SK-N-SH (cell line): Measurements from ENCODE around the gene MBD3L5. TPM values are rescaled to one million over a fixed set of nuclear protein-coding genes. Genes with fewer than 3 reads are reported as not detected.

Experiments
- CTCF ChIA-PET: fragments of 300-600, 350-600 bp; formaldehyde crosslinking; extraction: SDS; loops from one replicate; lab custom pipeline; 2021; lab: Yijun Ruan, JAX
- POLR2A ChIA-PET: fragments of 350-600 bp; sonication (Branson Sonifier 250); formaldehyde crosslinking; extraction: SDS; loops from one replicate; lab custom pipeline; 2020; ENCODE audit warnings: antibody characterized with exemption, inconsistent platforms; lab: Yijun Ruan, JAX
- DNase-seq: peaks from one replicate; pipeline ENCODE4 v3.0.0; 2012
- H2AFZ ChIP-seq: fragments of 200-600 bp; sonication (generic); 2 replicates; pipeline ENCODE4 v1.8.1; 2016; ENCODE audit warnings: antibody characterized with exemption, mild to moderate bottlenecking, low read depth
- H3F3A ChIP-seq: fragments of 200-600 bp; sonication (generic); replicated peaks from 2 replicates; pipeline ENCODE3; 2016; ENCODE audit warnings: antibody characterized with exemption, mild to moderate bottlenecking; ENCODE audit not compliant: insufficient read depth
- H3K27ac ChIP-seq, 2 experiments: fragments of 200-500 bp in 1 of 2; fragments of 200-600 bp in 1 of 2; sonication (Bioruptor generic) in 1 of 2; sonication (generic), shearing (Covaris generic) in 1 of 2; 2 replicates each; pipeline versions ENCODE4 v1.5.1 to v1.6.1; 2014 to 2016; ENCODE audit warnings: low read depth in 2 of 2, inconsistent platforms in 1 of 2, low read length in 1 of 2, mild to moderate bottlenecking in 1 of 2, mixed read lengths in 1 of 2
- H3K27me3 ChIP-seq: fragments of 200-600 bp; sonication (generic), shearing (Covaris generic); 2 replicates; pipeline ENCODE4 v1.6.1; 2016; ENCODE audit warnings: mixed run types; ENCODE audit not compliant: insufficient read depth
- H3K36me3 ChIP-seq, 2 experiments: fragments of 200-500 bp in 1 of 2; fragments of 200-600 bp in 1 of 2; sonication (Bioruptor generic) in 1 of 2; sonication (generic) in 1 of 2; replicated peaks in 1 of 2; 2 replicates each; pipeline versions ENCODE3 to v1.5.1; 2014 to 2016; ENCODE audit warnings: low read length in 1 of 2, mild to moderate bottlenecking in 1 of 2; ENCODE audit not compliant: insufficient read depth in 2 of 2, control insufficient read depth in 1 of 2
- H3K4me1 ChIP-seq, 2 experiments: fragments of 200-500 bp in 1 of 2; fragments of 200-600 bp in 1 of 2; sonication (Bioruptor generic) in 1 of 2; sonication (generic), shearing (Covaris generic) in 1 of 2; 2 replicates each; pipeline versions ENCODE4 v1.5.1 to v1.6.1; 2014 to 2016; ENCODE audit warnings: low read depth in 1 of 2, low read length in 1 of 2, mixed run types in 1 of 2; ENCODE audit not compliant: insufficient read depth in 2 of 2, control insufficient read depth in 1 of 2
- H3K4me2 ChIP-seq: fragments of 200-600 bp; sonication (generic), shearing (Covaris generic); 2 replicates; pipeline ENCODE4 v1.6.1; 2017; ENCODE audit warnings: mixed run types
- H3K4me3 ChIP-seq, 2 experiments: fragments of 200-500 bp in 1 of 2; fragments of 200-600 bp in 1 of 2; sonication (Bioruptor generic) in 1 of 2; sonication (generic), shearing (Covaris generic) in 1 of 2; 2 replicates each; pipeline versions ENCODE4 v1.5.1 to v1.8.1; 2014 to 2016; ENCODE audit warnings: low read depth in 2 of 2, inconsistent platforms in 1 of 2, low read length in 1 of 2, mild to moderate bottlenecking in 1 of 2, mixed read lengths in 1 of 2, moderate library complexity in 1 of 2
- H3K79me2 ChIP-seq: fragments of 200-600 bp; sonication (generic); 2 replicates; pipeline ENCODE4 v1.8.1; 2017; ENCODE audit warnings: mild to moderate bottlenecking; ENCODE audit not compliant: insufficient read depth
- H3K9ac ChIP-seq: fragments of 200-600 bp; sonication (generic); 2 replicates; pipeline ENCODE4 v1.6.1; 2017; ENCODE audit warnings: mixed run types
- H3K9me2 ChIP-seq: fragments of 200-600 bp; sonication (generic); 2 replicates; pipeline ENCODE4 v1.6.1; 2017; ENCODE audit warnings: mixed run types
- H3K9me3 ChIP-seq: fragments of 200-600 bp; sonication (generic); 2 replicates; pipeline ENCODE4 v1.6.1; 2017; ENCODE audit warnings: mixed run types, mild to moderate bottlenecking, moderate library complexity
- H4K20me1 ChIP-seq: fragments of 200-600 bp; sonication (generic); 2 replicates; pipeline ENCODE4 v1.6.1; 2017; ENCODE audit warnings: mild to moderate bottlenecking, mixed run types; ENCODE audit not compliant: insufficient read depth
- CHD2 ChIP-seq: fragments of 150-350 bp; IDR thresholded peaks from 2 replicates; pipeline ENCODE4 v1.6.1; 2018; ENCODE audit warnings: low read length; ENCODE audit not compliant: partially characterized antibody
- EZH2phosphoT487 ChIP-seq: fragments of 200-600 bp; sonication (generic); IDR thresholded peaks from 2 replicates; pipeline ENCODE4 v1.6.1; 2017; ENCODE audit warnings: low read depth, mixed run types, mild to moderate bottlenecking, antibody characterized with exemption, moderate library complexity, borderline replicate concordance
- FOXJ3 ChIP-seq: sonication (generic); formaldehyde crosslinking; IDR thresholded peaks from 2 replicates; pipeline ENCODE4 v1.5.1; 2020; ENCODE audit warnings: mild to moderate bottlenecking, missing genetic modification reagents
- GABPA ChIP-seq: IDR thresholded peaks from 2 replicates; pipeline ENCODE4 v1.4.0; 2012; ENCODE audit warnings: low read depth, mild to moderate bottlenecking
- GATA2 ChIP-seq: sonication (generic); formaldehyde crosslinking; IDR thresholded peaks from 2 replicates; pipeline ENCODE4 v1.5.0; 2020; ENCODE audit warnings: mild to moderate bottlenecking, missing genetic modification reagents
- MEF2A ChIP-seq: IDR thresholded peaks from 2 replicates; pipeline ENCODE4 v1.4.0; 2012; ENCODE audit warnings: low read depth, borderline replicate concordance
- MXI1 ChIP-seq: IDR thresholded peaks from 2 replicates; pipeline ENCODE4 v1.6.1; 2012; ENCODE audit warnings: mild to moderate bottlenecking, low read depth, low read length, improper control_type of control experiment
- NFIC ChIP-seq: IDR thresholded peaks from 2 replicates; pipeline ENCODE4 v1.4.0; 2012; ENCODE audit warnings: borderline replicate concordance
- NRF1 ChIP-seq: IDR thresholded peaks from 2 replicates; pipeline ENCODE4 v1.6.1; 2012; ENCODE audit warnings: low read depth, mild to moderate bottlenecking, low read length
- POLR2AphosphoS5 ChIP-seq: IDR thresholded peaks from 2 replicates; pipeline ENCODE4 v1.6.1; 2012; ENCODE audit warnings: low read depth, low read length
- RFX5 ChIP-seq: IDR thresholded peaks from 2 replicates; pipeline ENCODE4 v1.6.1; 2012; ENCODE audit warnings: mild to moderate bottlenecking, improper control_type of control experiment, low read length
- TCF12 ChIP-seq: IDR thresholded peaks from 2 replicates; pipeline ENCODE4 v1.4.0; 2012
- YY1 ChIP-seq: IDR thresholded peaks from 2 replicates; pipeline ENCODE4 v1.4.0; 2012; ENCODE audit warnings: low read depth, mild to moderate bottlenecking
- WGBS: methylation state at CpG from one replicate; pipeline ENCODE4 v1.1.6; 2017; ENCODE audit warnings: low lambda C conversion rate; 5-methylcytosine and 5-hydroxymethylcytosine counted together
- polyA plus RNA-seq, 3 experiments: library from polyadenylated mRNA; depleted of rRNA; stranded (reverse); fragments of >200 nt; gene quantifications; 2 replicates each; pipeline ENCODE4 v1.2.3, GENCODE V29; 2012
- TF ChIP-seq, protein P1 (sequence below): fragments of 150-350 bp; IDR thresholded peaks from 2 replicates; pipeline ENCODE4 v1.6.1; 2017; ENCODE audit warnings: antibody characterized with exemption, low read length, low read depth, borderline replicate concordance
- TF ChIP-seq, protein P2 (sequence below): IDR thresholded peaks from 2 replicates; pipeline ENCODE4 v1.6.1; 2012; ENCODE audit warnings: mild to moderate bottlenecking, low read depth, low read length, moderate library complexity
- TF ChIP-seq, protein P3 (sequence below): IDR thresholded peaks from 2 replicates; pipeline ENCODE4 v1.4.0; 2012; ENCODE audit warnings: low read depth
- TF ChIP-seq, protein P4 (sequence below): IDR thresholded peaks from 2 replicates; pipeline ENCODE4; 2012
- TF ChIP-seq, protein P5 (sequence below): fragments of 200-600 bp; sonication (generic); IDR thresholded peaks from 2 replicates; pipeline ENCODE4 v1.6.1; 2017; ENCODE audit warnings: antibody characterized with exemption, mild to moderate bottlenecking, moderate library complexity
- TF ChIP-seq, protein P6 (sequence below): IDR thresholded peaks from 2 replicates; pipeline ENCODE4 v1.4.0; 2012; ENCODE audit warnings: low read depth, borderline replicate concordance

Gene MBD3L5
- polyA plus RNA-seq, 1 of the 3 experiments (the other 2 are of a cell fraction) = not detected

DNA sequence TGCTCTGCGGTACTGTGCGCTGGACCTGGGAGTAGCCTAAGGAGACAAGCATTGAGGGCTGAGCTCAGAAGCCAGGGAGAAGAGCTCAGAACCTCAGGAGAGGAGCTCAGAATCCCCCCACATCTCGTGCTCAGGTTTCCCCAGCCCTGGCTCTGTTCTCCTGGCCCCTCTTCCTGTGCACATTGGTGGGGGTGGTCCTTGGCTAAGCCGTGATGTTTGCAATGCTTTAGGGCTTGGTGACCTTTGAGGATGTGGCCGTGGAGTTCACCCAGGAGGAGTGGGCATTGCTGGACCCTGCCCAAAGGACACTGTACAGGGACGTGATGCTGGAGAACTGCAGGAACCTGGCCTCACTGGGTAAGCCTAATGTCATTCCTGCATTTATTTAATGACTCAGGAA lies 45.8 kb downstream of the MBD3L5 start:
- H3K27ac ChIP-seq = no peak overlapping the region
- H3K9ac ChIP-seq = no peak overlapping the region
- no peaks in the 10 kb centered on the region for H3K4me1 ChIP-seq
- H3F3A ChIP-seq = peaks cover 19% of the 10 kb centered on the region
- DNase-seq = no peak
- no peak overlapping the region; a peak in 1 of 4 replicates for H3K4me3 ChIP-seq
- no peaks in the 10 kb centered on the region for H3K9me2 ChIP-seq
- no peak for TF ChIP-seq FOXJ3
- TF ChIP-seq, protein P1, sequence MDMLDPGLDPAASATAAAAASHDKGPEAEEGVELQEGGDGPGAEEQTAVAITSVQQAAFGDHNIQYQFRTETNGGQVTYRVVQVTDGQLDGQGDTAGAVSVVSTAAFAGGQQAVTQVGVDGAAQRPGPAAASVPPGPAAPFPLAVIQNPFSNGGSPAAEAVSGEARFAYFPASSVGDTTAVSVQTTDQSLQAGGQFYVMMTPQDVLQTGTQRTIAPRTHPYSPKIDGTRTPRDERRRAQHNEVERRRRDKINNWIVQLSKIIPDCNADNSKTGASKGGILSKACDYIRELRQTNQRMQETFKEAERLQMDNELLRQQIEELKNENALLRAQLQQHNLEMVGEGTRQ = no peak
- WGBS = 97% methylated on average over 5 of the region's 6 CpGs
- POLR2A ChIA-PET = no interaction called here
- no peak overlapping the region for H2AFZ ChIP-seq
- H3K36me3 ChIP-seq = peaks cover 67 to 93% of the 10 kb centered on the region in 2 experiments
- H3K9me3 ChIP-seq = peaks cover 22% of the 10 kb centered on the region
- H3K4me2 ChIP-seq = no peak overlapping the region
- CTCF ChIA-PET = no interaction called here
- H3K27me3 ChIP-seq = no peaks in the 10 kb centered on the region
- no peaks in the 10 kb centered on the region for H4K20me1 ChIP-seq
- peaks cover 3% of the 10 kb centered on the region for H3K79me2 ChIP-seq

DNA sequence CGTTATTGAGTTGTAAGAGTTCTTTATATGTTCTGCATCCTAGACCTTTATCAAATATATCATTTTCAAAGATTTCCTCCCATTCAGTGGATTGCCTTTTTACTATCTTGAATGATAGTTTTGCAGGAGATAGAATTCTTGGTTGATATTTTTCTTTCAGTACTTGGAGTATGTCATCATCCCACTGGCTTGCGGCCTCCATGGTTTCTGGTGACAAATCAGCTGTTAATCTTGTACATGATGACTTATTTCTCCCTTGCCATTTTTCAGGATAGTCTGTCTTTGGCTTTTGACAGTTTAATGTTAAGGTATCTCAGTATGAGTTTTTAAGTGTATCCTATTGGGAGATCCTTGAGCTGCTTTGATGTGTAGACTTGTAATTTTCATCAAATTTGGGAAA lies 47.6 kb downstream of the MBD3L5 start:
- CTCF ChIA-PET = no interaction called here
- WGBS = 98% methylated on average over 2 of the region's 2 CpGs
- TF ChIP-seq NRF1 = no peak
- TF ChIP-seq, protein P2, sequence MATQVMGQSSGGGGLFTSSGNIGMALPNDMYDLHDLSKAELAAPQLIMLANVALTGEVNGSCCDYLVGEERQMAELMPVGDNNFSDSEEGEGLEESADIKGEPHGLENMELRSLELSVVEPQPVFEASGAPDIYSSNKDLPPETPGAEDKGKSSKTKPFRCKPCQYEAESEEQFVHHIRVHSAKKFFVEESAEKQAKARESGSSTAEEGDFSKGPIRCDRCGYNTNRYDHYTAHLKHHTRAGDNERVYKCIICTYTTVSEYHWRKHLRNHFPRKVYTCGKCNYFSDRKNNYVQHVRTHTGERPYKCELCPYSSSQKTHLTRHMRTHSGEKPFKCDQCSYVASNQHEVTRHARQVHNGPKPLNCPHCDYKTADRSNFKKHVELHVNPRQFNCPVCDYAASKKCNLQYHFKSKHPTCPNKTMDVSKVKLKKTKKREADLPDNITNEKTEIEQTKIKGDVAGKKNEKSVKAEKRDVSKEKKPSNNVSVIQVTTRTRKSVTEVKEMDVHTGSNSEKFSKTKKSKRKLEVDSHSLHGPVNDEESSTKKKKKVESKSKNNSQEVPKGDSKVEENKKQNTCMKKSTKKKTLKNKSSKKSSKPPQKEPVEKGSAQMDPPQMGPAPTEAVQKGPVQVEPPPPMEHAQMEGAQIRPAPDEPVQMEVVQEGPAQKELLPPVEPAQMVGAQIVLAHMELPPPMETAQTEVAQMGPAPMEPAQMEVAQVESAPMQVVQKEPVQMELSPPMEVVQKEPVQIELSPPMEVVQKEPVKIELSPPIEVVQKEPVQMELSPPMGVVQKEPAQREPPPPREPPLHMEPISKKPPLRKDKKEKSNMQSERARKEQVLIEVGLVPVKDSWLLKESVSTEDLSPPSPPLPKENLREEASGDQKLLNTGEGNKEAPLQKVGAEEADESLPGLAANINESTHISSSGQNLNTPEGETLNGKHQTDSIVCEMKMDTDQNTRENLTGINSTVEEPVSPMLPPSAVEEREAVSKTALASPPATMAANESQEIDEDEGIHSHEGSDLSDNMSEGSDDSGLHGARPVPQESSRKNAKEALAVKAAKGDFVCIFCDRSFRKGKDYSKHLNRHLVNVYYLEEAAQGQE = no peak
- TF ChIP-seq RFX5 = no peak
- no peak for TF ChIP-seq EZH2phosphoT487
- TF ChIP-seq, protein P3, sequence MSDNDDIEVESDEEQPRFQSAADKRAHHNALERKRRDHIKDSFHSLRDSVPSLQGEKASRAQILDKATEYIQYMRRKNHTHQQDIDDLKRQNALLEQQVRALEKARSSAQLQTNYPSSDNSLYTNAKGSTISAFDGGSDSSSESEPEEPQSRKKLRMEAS = no peak
- TF ChIP-seq MEF2A = no peak
- no peak for TF ChIP-seq YY1
- TF ChIP-seq CHD2 = no peak
- TF ChIP-seq, protein P4, sequence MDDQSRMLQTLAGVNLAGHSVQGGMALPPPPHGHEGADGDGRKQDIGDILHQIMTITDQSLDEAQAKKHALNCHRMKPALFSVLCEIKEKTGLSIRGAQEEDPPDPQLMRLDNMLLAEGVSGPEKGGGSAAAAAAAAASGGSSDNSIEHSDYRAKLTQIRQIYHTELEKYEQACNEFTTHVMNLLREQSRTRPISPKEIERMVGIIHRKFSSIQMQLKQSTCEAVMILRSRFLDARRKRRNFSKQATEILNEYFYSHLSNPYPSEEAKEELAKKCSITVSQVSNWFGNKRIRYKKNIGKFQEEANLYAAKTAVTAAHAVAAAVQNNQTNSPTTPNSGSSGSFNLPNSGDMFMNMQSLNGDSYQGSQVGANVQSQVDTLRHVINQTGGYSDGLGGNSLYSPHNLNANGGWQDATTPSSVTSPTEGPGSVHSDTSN = no peak
- TF ChIP-seq TCF12 = no peak
- TF ChIP-seq, protein P5, sequence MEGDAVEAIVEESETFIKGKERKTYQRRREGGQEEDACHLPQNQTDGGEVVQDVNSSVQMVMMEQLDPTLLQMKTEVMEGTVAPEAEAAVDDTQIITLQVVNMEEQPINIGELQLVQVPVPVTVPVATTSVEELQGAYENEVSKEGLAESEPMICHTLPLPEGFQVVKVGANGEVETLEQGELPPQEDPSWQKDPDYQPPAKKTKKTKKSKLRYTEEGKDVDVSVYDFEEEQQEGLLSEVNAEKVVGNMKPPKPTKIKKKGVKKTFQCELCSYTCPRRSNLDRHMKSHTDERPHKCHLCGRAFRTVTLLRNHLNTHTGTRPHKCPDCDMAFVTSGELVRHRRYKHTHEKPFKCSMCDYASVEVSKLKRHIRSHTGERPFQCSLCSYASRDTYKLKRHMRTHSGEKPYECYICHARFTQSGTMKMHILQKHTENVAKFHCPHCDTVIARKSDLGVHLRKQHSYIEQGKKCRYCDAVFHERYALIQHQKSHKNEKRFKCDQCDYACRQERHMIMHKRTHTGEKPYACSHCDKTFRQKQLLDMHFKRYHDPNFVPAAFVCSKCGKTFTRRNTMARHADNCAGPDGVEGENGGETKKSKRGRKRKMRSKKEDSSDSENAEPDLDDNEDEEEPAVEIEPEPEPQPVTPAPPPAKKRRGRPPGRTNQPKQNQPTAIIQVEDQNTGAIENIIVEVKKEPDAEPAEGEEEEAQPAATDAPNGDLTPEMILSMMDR = no peak
- TF ChIP-seq, protein P6, sequence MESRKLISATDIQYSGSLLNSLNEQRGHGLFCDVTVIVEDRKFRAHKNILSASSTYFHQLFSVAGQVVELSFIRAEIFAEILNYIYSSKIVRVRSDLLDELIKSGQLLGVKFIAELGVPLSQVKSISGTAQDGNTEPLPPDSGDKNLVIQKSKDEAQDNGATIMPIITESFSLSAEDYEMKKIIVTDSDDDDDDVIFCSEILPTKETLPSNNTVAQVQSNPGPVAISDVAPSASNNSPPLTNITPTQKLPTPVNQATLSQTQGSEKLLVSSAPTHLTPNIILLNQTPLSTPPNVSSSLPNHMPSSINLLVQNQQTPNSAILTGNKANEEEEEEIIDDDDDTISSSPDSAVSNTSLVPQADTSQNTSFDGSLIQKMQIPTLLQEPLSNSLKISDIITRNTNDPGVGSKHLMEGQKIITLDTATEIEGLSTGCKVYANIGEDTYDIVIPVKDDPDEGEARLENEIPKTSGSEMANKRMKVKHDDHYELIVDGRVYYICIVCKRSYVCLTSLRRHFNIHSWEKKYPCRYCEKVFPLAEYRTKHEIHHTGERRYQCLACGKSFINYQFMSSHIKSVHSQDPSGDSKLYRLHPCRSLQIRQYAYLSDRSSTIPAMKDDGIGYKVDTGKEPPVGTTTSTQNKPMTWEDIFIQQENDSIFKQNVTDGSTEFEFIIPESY = no peak
- no peak for TF ChIP-seq NFIC
- no peak for TF ChIP-seq MXI1
- TF ChIP-seq POLR2AphosphoS5 = no peak
- no peak for TF ChIP-seq GABPA
- TF ChIP-seq GATA2 (CRISPR knock-in tag) = no peak

More for the DNA sequence above, 47.6 kb downstream of the MBD3L5 start:
- Histone ChIP-seq H3F3A (peaks cover 34% of the 10 kb centered on the region), H3K79me2 (no peaks in the 10 kb centered on the region), H3K9me2 (no peaks in the 10 kb centered on the region), H2AFZ (no peak overlapping the region), H4K20me1 (no peaks in the 10 kb centered on the region), H3K9me3 (peaks cover 37% of the 10 kb centered on the region), H3K4me1 (no peaks in the 10 kb centered on the region), H3K27ac (no peak overlapping the region), H3K4me2 (no peak overlapping the region), H3K9ac (no peak overlapping the region), H3K4me3 (no peak overlapping the region; a peak in 1 of 4 replicates), H3K27me3 (no peaks in the 10 kb centered on the region), H3K36me3 (peaks cover 78 to 96% of the 10 kb centered on the region in 2 experiments)
- POLR2A ChIA-PET = interaction anchor here (1.3 kb wide), 1 partner anchor 9 kb away, joined by 4 read pairs; the partner anchor contains the start of gene ZNF557
- no peak for DNase-seq
